ENCODE data around the gene PRR33. TPM values are rescaled to one million over a fixed set of nuclear protein-coding genes. Genes with fewer than 3 reads are reported as not detected.

PRR33 gene
- total RNA-seq, 1 donor from 2014 or later: 0.75 TPM

DNA sequence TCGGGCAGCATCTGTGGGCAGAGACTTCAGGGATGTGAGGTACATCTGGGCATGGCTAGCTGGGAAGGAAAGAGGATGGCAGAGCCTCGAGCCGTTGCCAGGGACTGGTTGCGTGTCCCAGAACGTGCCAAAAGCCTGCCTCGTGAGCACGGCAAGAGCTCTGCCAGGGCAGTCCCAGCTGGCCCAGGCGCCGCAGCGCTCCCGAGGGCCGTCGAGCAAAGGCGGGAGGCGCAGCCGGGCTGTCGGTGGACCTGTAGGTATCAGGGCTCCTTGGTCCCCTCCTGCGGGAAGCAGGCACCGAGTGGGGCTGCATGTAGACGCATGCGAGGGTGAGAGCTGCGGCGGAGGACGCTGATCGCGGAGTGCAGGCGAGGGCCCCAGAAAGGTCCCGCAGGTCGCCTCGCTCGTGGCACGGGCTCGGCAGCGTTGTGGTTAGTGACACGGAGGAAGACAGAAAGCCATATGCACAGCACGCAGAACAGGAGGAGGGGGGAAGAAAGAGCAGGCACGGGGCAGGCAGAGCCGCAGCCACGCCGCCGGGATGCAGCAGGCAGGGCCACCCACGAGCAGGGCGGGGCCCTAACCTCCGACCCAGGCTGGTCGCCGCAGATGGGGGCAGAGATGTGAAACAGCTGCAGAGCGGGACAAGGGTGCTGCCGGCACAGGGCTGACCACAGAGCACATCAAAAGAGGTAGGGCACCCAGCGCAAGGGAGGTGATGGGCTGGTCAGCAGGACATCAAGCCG lies 20.8 kb downstream of the PRR33 start:
- DNase-seq (ENCODE audit: low spot score): no peak
- intact Hi-C loops (cut with DNase I): no loop called here

GRCh38 chr11:1870326-1870696 lies 21.4 kb downstream of the PRR33 start:
- no peak for DNase-seq (ENCODE audit: low spot score)
- intact Hi-C loops (cut with DNase I): no loop called here

- intact Hi-C loops (cut with DNase I): no loop called here
- DNase-seq (ENCODE audit: low spot score): no peak
Measured at GRCh38 chr11:1869427-1870325, 22.0 kb downstream of the PRR33 start.

DNA sequence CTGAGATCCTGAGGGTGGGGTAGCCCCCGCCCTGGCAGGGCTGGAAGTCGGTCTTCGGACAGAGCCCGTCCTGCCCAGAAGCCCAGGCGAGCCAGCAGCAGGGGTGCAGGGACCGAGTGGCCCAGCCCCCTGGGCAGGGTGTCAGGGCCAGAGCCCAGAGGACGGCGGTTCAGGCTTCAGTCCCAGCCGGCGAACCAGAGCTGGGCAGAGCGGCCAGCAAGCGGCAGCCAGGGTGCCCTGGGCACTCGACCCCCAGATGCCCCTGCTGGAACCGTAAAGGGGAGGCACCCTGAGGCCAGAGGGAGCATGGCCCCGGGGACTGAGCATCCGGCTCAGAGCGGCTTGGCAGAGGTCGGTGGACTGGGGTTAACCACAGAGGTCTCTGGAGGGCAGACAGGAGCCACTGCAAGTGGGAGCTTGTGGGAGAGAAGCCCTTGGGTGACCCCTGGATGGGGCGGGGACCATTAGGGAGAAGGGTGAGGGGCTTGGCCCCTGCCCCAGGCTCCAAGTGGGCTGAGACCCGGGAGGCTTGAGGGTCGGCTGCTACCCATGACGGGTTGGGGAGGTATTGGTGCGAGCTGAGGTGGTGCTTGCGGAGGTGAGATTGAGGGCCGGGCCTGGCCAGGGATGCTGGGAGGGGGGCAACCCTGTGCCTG lies 22.9 kb downstream of the PRR33 start:
- no peak for DNase-seq (ENCODE audit: low spot score)
- intact Hi-C loops (cut with DNase I): no loop called here

DNA sequence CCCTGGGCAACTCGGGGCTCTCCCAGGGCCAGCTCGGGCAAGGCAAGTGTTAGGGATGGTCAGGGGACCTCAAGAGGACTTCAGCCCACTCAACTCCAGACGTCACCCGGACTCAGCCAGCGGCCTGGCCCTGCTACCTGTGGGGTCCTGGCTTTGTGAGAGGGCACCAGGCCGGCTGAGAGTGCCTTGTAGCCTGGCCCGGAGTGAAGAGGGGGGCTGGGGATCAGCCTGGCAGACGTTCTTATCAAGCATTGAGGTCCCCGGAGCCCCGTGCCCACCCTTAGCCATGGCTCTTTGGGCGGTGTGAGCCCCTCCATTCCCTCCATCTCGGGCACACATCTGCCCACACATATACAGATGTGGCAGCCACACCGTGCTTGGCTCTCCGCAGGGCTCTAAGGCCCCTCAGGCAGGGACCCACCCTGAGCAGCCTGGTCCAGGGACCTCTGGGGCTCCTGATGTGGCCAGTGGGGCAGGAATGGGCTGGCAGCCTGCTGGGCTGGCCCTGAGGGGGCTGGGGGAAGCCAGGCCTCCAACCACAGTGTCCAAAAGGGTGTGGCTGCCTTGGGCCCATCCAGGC lies 23.5 kb downstream of the PRR33 start:
- intact Hi-C loops (cut with DNase I): no loop called here
- DNase-seq (ENCODE audit: low spot score): no peak

DNA sequence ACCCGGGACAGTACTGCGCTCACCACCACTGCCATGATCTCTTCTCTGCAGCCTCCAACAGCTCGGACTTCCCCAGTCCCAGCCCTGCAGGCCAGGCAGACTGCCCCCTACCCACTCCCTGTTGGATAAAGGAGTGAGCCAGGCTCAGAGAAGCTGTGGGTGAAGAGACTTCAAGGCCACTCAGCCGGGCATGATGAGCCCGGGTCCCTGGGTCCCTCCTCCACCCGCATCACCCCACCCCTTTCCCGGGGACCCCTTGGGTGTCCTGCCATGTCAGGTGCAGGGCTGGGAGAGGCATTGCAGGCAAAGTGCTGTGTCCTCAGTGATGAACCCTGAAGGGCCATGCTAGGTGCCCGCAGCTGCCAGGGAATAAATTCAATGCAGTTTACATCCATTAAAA lies 24.3 kb downstream of the PRR33 start:
- intact Hi-C loops (cut with DNase I): no loop called here
- DNase-seq (ENCODE audit: low spot score): no peak

DNA sequence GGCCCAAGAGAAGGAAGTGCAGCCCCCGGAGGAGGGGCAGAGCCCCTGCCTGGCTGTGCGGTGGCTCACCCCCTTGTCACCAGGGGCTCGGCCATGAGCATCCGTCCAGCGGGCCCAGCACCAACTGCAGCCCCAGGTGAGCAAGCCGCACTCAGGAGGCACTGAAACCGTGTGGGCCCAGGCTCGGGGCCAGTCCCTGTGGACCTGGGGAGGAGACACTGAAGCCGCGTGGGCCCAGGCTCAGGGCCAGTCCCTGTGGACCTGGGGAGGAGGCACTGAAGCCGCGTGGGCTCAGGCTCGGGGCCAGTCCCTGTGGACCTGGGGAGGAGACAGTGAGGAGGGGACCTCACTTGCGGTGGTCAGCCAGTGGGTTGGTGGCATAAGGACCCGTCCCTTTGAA lies 24.9 kb downstream of the PRR33 start:
- DNase-seq (ENCODE audit: low spot score): no peak
- intact Hi-C loops (cut with DNase I): no loop called here

DNA sequence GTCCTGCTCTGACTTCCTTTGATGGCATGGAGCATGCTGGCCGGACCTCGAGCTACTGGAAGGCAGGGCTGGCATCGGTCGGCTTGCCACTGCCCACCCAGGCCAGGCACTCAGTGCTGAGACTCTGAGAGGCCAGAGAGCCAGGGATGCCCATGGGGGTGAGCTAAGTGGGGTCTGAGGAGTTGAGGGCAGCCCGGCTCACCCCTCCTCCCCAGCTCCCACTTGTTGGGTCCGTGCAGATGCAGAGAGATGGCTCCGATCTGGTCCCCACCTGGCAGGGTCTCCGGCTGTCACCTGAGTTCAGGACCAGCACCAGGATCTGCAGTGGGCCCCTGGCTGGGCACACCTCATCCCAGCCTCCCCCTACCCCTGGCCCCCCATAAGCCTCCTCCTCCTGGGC lies 25.5 kb downstream of the PRR33 start:
- no peak for DNase-seq (ENCODE audit: low spot score)
- intact Hi-C loops (cut with DNase I): no loop called here

DNA sequence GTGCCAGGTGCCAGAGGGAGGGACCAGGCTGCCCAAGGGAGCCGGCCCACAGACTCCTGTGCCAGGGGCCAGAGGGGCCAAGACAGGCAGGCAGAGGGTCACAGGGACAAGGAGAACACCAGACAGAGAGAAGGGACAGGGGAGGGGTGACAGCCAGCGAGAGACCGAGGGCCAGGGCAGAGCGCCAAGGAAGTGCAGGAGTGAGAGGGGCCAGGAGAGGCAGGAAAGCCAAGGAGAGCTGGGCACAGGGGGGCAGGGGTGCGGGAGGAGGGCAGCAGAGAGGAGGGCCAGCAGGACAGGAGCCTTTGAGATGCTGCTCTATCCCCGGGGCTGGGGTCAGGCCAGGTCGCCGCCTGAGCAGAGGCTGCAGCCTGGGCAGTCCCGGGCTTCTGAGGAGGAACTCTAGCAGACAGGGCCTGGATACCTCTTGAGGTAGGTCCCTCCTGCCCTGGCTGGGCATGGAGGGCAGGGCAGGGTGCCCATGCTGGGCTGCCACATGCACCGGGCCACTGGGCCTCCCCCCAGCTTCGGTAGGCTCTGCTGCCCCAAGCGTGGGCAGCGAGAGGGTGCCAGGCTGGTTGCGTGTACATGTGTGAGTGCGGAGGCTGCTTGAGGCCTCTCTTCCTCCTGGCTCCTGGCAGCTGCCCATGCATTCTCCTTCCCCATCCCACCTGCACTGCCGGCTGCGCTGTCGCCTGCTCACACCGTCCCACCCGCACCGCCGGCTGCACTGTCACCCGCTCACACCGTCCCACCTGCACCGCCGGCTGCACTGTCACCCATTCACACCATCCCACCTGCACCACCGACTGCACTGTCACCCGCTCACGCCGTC lies 26.6 kb downstream of the PRR33 start:
- intact Hi-C loops (cut with DNase I): no loop called here
- no peak for DNase-seq (ENCODE audit: low spot score)

- no peak for DNase-seq (ENCODE audit: low spot score)
- intact Hi-C loops (cut with DNase I): no loop called here
Measured at GRCh38 chr11:1864231-1864630, 27.5 kb downstream of the PRR33 start.

DNA sequence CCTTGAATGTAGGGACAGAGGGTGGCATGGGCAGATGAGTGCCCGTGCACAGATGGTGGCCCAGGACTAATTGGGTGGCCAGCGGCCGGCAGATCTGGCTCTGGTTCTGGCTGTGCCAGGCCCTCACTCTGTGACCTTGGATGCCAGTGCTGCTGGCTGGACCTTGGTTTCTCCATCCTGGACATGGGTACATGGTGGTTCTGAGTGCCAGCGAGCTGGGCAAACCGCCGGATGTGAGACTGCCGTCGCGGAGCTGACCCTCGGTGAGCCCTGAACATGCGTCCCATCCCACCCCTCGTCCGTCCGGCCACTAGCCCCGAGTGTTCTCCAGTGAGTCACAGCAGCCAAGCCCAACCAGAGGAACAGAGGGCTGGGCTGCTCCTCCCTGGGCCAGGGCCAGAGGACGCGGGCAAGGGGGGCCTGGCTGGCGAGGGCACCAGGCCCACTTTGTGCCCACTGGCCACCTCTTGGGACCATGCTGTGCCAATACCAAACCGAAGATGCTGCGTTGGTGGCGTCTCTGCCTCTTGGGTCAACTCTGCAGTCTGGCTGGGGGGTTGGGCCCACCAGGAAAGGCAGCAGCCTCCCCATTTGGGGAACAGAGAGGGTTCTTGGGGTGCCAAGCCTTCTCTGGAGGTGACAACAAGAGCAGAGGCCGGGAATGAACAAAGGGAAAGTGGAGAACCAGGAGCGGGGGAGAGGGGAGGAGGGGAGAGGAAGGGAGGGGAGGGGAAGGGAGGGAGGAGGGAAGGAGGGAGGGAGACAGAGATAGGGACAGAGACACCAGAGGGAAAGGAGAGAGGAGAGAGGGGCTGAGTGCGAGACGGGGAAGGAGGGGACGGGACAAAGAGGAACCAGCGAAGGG lies 28.1 kb downstream of the PRR33 start:
- no peak for DNase-seq (ENCODE audit: low spot score)
- intact Hi-C loops (cut with DNase I): no loop called here

DNA sequence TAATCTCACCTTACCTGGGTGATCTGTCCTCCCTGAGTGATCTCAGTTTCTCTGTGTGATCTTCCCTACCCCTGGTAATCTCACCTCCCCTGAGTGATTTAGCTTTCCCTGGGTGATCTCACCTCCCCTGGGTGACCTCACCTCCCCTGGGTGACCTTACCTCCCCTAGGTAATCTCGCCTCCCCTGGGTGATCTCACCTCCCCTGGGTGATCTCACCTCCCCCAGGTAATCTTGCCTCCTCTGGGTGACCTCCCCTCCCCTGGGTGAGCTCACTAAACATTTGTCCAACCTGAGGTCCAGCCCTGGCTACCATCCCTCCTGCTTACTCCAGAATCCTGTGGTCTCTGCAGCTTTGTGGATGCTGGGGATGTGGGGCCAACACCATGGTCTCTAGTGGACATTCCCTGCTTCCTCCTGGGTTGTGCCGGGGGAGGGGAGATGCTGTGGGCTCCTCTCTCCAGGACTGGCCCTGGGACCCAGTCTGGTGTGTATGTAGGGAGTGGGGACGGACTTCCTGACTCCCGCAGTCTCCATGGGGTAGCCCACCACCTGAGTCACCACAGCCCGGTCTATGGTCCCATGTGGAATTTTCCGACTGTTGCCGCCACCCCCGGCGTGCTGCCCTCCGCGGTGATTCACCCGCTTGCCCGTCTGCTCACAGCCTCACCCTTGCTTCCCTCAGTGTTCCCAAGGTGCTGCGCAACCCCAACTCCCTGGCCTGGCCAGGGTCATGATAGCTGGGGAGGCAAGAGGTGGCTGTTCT lies 28.9 kb downstream of the PRR33 start:
- no peak for DNase-seq (ENCODE audit: low spot score)
- intact Hi-C loops (cut with DNase I): no loop called here

GRCh38 chr11:1861435-1862411 lies 30.0 kb downstream of the PRR33 start:
- DNase-seq (ENCODE audit: low spot score): no peak
- intact Hi-C loops (cut with DNase I): no loop called here

DNA sequence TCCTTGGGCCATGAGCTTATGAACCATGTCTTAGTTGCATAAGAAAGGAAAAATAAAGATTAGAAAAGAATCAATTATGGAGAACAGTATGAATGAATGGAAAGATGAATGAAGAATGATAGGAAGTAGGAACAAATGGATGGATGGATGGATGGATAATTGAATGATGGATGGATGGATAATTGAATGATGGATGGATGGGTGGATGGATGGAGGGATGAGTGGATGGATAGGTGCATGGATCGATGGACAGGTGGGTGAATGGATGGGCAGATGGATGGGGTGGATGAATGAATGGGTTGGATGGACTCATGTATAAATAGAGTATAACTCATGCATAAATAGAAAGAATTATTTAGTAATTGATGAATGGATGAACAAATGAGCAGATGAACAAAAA lies 31.6 kb downstream of the PRR33 start:
- DNase-seq (ENCODE audit: low spot score): no peak
- intact Hi-C loops (cut with DNase I): no loop called here

- intact Hi-C loops (cut with DNase I): no loop called here
- DNase-seq (ENCODE audit: low spot score): no peak
Measured at GRCh38 chr11:1859004-1859403, 32.7 kb downstream of the PRR33 start.

GRCh38 chr11:1858576-1858975 lies 33.1 kb downstream of the PRR33 start:
- intact Hi-C loops (cut with DNase I): no loop called here
- DNase-seq (ENCODE audit: low spot score): no peak

DNA sequence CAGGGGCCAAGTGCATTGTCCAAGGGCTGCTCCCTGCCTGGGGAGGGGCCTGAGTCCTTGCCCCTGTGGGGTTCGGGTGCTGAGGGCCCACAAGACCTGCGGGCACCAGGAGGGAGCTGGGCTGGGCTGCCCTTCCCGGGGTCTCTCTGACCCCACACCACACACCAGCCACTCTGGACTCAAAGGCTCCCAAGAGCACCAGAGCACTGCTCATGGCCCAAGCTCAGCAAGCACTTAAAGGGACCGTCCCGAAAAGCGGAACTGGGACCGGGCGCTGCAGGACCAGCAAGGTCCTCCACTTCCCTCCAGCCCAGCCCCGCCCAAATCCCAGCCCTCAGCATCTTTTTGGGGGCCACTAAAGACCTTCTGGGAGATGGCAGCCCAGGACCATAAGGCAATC lies 33.5 kb downstream of the PRR33 start:
- intact Hi-C loops (cut with DNase I): no loop called here
- no peak for DNase-seq (ENCODE audit: low spot score)
